IPS DF 4.7 (cell line): ENCODE data around the gene HSPA8.
"Not testable (repeated sequence)": the region's sequence is repeated elsewhere in the genome, so short reads cannot be mapped to it uniquely, and the experiment has no call there.

ENCODE experiments used
- DNase-seq: peaks from one replicate; pipeline ENCODE4 v3.0.0-alpha.2; 2013; ENCODE audit warnings: low spot score; ENCODE audit errors: extremely low read depth

The HSPA8 gene

DNA sequence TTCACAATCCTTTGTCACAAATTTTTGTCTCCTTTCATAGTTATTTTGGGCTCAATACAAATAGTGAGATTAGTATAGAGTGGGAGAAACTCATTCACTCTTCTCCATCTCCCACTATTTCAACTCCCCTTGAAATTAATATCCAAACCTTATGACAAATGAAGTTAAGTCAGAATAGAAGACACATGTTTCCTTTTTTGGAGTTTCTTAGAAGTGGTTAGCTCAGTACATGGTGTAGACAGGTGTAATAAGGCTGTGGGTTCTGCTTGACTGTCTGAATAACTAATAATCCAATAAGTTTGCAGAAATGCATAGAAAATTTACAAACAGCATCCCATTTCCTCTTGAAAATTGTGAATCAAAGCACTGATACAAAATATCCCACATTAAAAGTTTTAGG, 10.8 kb upstream of the HSPA8 start:
- no peak for DNase-seq

DNA sequence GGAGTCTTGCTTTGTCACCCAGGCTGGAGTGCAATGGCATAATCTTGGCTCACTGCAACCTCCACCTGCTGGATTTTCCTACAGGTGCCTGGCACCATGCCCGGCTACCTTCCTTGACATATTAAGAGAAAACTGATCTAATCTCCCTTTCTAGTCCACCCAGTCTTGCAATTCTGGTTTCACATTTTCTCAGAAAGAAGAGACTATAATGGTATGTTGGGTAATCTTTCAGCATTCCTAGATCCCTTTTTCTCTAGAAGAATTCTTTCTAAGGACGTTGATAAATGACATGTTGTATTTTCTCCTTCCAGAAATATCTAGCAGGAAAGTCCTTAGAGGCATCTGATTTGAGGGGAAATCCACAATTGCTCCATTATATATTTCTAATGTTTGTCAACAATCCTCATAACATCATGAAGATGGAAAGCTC, 10.4 kb upstream of the HSPA8 start:
- DNase-seq, result no peak

DNA sequence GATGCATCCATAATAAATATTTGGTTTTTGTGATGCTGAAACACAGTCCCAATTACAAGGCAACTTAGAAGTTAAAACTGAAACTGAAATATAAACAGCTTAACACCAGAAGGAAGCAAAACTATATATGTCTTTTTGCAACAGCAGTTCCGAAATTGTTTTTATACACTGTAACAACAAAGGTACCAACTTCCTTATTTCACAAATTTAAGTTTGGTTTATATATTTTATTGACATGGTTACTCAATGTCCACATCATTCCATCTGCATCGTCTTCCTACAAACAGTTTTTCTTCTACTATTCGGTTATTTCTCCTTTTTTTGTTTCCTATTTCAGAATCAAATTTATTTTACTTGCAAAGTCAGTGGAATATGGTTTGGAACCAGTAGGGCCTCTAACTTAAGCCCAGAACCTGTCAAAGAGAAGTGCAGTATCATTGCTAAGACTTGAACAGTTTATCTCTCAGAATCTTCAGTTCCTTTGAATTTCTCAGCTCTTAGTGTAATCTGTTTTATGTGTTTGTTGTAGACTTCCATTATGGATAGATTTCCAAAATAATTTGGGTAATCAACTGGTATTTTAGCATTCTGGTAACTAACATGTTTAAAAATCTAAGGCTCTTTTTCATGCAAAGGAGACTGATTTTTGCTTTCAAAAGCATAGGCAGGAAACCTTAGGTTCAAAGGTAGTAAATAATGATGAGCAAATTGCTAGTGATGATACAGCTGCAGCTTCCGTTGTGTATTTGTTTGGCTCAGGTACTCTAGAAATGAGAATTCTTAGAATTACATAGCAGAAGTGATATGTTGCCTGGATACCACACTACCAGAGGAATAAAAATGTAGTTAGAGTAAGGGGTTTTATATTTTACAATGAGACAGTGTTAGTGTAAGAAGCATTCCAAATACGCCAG, 8.2 kb upstream of the HSPA8 start:
- DNase-seq, result no peak

DNA sequence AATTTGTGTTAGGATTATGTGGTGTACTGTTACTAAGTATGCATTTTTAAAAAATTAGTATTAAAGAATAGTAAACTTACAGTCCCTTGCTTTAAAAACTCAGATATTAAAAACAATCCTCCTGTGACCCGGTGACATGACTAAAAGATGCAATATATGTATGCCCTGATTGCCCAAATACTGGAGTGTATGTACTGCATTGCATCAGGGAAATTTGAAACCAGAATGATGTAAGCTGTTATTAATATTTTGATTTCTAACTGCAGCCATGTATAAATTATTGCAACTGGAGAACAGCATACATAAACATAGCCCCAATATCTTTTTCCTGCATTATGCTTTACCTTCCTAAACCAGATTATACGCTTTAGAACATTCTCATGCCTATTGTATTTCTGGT, 3.7 kb upstream of the HSPA8 start:
- DNase-seq, result no peak

DNA sequence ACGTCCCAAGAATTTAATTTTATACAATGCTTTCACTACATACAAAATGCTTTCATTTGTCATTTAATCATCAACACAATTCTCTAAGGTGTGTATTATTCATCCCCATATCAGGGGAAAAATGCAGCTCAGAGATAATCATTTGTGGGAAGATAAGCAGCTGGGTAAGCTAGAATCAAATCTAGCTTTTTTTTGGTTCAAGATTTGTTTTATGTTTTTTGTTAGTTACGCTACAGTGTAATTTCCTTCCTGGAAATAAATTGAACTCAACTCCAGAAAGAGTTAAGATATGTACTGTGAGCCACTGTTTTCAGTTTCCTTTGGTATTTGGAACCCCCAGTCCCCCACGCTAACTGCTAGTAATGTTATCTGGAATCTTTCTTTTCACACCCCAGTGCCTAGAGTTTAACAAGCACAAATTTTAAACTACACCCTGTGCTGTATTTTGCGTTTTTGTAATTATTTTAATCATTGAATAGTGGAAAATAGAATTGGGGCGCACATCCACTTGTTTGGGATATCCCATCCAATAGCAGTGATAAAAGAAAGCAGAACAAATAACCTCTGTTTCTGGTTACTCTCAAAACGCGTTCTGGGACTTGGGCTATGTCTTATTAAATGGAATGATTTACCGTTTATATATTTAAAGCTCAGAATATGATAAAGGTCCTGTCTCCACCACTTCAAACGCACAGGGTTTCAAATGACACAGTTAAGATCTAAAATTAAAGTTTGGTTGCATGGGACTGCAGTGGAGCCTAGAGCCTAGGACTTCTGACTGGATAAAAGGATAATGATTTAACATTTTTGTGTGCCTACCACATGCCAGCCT, 2.1 kb upstream of the HSPA8 start:
- no peak for DNase-seq

DNA sequence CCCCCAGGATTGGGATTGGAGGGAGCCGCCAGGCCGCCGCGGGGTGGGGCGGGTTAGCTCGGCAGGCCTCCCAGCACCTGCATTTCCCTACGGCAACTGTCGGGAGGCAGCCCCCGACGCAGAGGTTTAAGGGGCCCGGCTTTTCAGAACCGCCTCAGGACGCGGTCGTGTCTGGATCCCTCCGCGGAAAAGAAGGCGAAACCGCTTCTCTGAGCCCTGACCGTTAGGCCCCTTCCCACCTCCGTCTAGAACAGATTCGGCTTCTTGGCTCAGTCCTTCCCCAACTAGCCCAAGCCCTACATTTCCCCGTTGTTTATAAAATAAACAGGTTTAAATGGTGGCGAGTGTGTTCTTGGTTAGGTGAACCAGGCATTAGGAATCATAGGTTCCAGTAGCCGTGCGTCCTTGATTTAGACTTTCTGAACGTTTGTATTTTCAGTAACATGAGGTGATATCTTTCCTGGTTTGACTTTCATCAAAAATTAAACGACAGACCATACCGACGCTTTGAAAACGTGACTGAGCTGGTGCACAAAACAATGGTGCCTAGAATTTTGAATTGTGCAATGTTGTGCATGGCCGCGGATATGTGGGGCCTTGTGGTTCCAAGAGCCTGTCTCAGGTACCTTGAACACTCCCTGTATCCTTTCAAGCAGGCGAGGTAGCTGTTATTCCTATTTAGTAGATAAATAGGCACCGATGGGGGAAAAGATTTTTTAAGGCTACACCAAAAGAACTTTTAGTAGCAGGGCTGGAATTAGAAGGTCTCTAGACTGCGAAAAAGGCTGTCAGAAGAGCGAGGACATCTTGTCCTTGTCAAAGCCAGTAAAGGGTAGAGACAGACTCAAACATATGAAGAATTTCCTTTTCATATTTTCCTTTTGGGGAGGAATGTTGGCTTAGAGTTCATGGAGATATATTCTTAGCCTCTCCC, 1.2 kb upstream of the HSPA8 start:
- no peak for DNase-seq

DNA sequence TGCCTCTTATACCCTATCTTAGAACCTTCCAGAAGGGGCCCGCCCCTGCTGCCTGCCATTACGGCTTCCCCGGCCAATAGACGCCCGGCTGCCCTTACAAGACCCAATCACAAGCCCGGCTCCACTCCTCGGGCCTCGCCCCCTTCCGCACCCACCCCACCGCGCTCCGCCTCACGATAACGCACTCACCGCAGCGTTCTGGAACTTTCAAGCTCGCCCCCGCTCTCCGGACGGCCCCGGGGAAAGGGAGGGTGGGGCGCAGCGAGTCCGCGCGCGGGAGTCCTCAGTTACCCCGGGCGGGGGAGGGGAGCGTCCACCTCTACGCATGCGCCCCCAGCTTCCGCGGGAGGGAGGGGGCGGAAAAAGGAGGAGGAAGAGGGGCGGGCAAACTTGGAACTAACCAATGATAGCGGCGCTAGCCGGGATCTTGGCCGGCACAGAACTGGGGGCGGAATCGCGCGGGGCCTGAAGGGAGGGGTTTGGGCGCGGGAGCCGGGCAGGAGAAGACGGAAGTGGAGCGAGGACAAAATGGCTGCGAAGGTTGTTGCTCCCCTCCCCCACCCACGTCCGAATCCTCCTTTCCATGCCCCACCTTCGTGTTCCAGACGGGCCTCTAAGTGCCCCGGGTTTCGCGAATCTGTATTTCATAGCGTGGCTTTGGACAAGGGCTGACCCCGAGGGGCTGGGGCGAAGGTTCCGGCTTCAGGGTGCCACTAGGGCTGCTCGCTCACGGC, 389 bp upstream of the HSPA8 start:
- DNase-seq, result peak; percentile 83

DNA sequence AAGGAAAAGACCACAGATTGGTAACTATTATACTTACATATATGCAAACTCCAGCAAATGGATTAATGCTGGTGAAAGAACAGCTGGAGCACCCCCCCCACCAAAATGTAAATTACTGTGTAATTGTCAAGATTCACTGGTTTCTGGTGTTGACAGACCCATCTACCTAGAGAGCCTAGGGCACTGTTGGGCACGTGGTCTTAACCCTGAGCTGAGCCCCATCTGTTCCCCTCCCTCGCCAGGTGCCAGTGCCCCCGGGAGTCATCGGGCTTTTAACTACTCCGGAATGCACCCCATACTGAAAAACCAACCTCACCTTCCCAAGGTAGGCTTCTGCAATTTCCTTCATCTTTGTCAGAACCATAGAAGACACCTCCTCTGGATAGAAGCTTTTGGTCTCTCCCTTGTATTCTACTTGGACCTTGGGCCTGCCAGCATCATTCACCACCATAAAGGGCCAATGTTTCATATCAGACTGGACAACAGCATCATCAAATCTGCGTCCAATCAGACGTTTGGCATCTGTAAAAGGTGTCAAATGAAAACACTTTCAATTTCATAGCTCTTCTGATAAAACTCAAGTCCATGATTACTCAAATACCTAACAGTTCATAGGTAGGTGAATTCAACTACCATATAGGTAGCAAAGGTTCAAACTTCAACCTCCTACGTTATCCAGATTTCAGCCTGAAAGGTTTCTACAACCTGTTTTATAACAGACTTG, 1.5 kb downstream of the HSPA8 start:
- DNase-seq, result no peak

DNA sequence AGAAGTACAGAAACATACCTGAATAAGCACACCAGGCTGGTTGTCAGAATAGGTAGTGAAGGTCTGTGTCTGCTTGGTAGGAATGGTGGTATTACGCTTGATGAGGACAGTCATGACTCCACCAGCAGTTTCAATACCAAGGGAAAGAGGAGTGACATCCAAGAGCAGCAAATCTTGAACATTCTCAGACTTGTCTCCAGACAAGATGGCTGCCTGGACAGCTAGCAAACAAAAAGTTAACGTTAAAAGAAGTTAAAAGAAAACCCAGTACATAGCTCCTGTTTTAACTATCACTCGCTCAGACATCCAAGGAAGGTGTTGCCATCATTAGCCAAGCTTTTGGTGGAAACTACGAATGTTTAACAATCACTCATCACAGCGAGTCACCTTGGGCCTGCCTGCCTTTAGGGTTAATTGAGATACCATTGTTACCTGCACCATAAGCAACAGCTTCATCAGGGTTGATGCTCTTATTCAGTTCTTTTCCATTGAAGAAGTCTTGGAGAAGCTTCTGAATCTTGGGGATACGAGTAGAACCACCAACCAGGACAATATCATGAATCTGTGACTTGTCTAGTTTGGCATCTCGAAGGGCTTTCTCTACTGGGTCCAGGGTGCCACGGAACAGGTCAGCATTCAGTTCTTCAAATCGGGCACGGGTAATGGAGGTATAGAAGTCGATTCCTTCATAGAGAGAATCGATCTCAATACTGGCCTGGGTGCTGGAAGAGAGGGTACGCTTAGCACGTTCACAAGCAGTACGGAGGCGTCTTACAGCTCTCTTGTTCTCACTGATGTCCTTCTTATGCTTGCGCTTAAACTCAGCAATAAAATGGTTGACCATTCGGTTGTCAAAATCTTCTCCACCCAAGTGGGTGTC, 2.7 kb downstream of the HSPA8 start:
- not testable (repeated sequence) for DNase-seq

DNA sequence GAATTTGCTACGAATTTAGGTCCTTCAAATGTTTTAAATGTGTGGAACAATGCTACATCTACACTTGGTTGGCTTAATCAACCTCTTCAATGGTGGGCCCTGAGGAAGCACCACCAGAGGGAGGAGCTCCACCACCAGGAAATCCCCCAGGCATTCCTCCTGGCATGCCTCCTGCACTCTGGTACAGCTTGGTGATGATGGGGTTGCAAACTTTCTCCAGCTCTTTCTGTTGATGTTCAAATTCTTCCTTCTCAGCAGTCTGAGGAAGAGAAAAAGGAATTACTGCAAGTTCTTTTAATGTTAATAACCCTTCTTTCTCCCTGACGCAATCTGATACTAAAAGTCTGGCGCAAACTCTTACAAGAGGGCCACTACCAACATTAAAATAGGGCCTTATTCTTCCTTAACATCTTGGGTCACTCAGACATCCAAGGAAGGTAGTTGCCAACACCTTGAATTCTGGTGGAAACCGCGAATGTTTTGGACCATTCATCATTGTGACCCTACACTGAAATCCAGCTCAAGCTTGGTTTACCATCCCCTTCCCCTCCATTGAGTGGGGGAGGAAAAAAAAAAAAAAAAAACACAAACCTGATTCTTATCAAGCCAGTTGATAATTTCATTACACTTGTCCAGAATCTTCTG, 4.2 kb downstream of the HSPA8 start:
- no peak for DNase-seq

DNA sequence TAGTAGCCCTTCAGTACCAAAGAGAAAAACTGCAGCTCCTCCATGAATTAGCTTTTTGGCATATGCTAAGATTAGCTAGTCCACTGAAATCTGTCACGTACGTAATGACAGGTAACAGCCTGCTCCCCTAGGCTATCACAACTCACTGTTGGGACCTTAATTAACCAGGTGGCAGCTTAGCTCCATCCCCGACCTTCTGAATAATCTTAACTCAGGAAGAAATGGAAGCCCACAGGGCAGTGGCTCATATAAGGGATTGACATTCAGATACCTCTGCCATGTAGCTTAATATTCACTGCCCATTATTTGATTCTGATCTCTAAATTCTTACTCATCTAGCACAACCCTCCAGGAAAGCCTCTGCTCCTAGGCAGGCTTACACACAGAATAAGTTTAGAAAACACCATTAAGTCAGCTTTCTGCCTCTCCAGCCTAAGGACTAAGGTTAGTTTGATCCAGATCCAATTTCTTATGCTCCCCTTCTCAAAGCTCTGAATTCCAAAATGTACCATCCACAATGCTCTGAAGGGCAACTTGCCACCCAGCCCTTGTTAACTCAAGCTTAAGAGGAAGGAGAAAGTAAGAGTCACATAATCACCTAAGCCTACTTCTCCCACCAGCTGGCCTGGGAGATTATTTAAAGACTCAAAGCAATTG, 5.0 kb downstream of the HSPA8 start:
- DNase-seq, result no peak

DNA sequence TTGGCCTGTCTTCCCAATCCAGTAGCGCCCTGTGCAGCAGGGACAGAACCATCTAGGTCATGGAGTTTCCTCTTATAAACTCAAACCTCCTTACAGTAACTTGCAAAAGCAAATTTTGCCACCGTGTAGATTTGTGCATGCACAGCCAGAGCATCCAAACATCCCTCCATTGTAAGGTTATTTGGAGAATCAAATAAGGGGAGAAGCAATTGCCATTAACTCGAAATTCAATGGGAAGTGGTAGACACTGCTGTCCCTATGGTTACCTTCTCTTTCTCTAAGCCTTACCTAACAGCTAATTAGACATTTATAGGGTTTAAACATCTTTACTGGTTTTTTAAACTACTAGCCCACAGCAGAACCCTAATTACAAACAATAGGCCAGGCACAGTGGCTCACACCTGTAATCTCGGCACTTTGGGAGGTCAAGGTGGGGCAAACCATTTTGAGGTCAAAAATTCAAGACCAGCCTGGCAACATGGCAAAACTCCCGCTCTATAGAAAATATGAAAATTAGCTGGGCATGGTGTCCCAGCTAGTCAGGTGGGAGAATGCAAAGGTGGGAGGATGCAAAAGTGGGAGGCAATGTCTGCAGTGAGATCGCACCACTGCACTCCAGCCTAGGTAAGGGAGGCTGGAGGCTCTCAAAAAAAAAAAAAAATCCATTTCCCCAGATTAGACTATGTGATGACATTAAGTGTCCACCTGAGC, 6.6 kb downstream of the HSPA8 start:
- no peak for DNase-seq

DNA sequence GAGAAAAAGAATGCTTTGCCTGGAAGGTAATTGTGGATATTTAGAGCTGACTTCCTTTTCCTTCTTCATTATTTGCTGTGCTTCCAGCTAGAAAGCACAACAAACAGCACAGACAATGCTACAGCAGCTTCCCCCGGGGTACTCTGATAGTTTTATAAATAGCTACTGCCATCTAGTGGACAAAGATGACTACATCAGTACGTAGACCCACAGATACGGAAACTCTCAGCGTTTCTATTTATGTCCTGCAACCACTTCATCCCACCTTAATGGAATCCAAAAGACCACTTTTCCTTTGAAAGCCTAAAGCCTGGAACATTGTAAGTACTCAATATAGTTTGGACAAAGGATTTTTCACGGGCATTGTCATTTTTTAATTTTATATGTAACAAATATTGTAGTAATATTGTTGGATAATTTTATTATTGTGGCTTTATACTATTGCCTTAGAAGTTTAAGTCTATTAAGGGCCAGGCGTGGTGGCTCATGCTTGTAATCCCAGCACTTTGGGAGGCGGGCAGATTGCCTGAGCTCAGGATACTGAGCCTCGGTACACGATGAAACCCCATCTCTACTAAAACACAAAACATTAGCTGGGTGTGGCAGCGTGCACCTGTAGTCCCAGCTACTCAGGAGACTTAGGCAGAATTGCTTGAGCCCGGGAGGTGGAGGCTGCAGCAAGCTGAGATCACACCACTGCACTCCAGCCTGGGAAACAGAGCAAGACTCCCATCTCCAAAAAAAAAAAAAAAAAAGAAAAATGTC, 7.5 kb downstream of the HSPA8 start:
- no peak for DNase-seq

DNA sequence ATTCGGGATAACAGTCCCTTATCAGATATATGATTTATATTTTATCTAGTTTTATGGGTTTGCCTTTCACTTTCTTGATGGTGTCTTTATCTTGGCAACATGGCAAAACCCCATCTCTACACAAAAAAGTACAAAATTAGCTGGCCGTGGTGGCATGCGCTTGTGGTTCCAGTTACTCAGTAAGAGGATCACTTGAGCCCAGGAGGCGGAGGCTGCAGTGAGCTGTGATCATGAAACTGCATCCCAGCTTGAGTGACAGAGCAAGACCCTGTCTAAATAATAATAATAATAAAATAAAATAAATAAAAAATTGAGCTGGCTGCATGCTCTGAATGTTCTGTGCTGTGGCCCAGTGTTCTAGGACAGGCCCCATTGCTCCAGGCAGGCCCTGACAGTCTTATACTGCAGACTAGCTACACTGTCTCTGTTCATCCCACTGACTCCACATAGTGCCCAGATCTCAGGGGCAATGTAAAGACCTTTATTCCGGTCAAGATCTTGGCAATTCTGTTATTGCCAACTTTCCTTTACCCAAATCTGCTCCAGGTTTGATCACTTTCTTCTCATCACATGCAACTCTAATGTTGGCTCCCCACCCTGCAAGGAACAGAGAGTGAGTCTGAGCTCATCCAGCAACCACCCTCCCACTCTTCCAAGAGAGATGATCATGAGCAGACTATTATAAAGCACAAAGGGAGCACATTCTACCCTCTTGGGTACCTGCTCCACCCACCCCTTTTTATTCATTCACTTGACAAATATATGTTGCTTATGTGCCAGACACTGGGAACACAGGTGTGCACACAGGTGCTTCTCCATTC, 8.8 kb downstream of the HSPA8 start:
- DNase-seq, result no peak

DNA sequence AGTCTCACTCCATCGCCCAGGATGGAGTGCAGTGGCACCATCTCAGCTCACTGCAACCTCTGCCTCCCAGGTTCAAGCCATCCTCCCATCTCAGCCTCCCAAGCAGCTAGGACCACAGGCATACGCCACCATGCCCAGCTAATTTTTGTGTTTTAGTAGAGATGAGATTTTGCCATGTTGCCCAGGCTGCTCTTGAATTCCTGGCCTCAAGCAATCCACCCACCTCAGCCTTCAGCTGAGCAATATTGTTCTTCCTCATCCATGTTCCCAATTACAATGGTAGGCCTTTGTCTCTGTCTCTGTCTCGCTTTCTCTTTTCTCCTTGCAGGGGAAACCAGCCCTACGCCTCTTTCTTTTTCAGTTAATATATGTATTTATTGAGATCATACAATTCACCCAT, 10.3 kb downstream of the HSPA8 start:
- no peak for DNase-seq

DNA sequence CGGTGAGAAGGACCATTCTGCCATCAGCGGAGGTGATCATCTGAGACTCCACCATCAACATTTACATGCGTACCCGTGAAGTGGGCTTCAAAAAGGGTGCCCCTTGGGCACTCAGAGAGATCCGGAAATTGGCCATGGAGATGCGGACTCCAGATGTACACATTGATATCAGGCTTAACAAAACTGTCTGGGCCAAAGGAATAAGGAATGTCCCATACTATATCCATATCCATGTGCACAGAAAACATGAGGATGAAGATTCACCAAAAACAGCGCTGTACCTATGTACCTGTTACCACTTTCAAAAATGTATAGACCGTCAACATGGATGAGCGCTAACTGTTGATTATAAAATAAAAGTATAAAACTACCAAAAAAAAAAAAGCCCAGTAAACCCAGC, 10.8 kb downstream of the HSPA8 start:
- DNase-seq, result no peak
